T47D (cell line): ENCODE measurements around the gene CHST11.

Source experiments
- DNase-seq, 2 experiments: peaks; one replicate each; pipeline versions ENCODE4 v3.0.0 to v3.0.0-alpha.2; 2011 to 2012; ENCODE audit warnings: low read depth in 1 of 2, low spot score in 1 of 2
- JUND ChIP-seq: IDR thresholded peaks from 2 replicates; pipeline ENCODE4 v1.6.1; 2012; ENCODE audit warnings: low read depth
- in situ Hi-C: cut with HindIII; loops from 2 replicates; pipeline ENCODE4 v1.10.0; 2016; ENCODE audit warnings: low sequenced_read_pairs, low pct_unique_long_range_greater_than_20kb

CHST11 gene

DNA sequence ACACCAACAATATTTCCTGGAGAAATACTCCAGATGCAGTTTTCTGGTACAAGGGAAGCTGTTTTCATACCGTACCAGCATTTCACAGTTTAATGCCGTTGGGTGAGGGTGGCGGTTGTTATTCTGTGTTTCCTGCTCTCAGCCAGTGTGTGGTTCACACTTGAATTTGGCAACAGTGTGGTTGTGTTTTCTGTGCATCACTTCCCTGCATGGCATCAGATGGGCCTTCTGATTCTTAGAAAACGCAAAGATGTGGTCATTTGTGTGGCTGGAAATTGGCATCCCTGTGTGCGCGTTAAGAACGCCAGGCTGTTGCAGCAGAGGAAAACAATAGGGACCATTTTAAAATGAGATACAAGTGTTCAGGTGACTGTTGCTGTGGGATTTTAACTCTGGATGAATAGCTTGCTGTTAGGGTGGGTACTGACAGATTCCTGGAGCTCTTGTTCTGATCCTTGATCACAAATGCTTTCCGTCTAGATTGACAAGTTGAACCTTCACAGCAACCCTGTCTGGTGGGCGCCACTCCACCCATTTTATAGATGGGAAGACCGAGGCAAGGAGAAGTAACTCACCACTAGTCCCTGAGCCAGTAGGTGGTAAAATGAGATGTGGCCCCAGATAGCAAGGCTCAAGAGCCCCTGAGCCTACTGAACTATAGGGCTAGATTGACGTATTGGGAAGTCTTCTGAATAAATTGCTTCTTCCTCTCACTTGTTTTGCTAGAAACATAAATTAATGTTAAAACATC is 231.2 kb downstream of the CHST11 start:
- in situ Hi-C loops = no loop called here
- no peak for DNase-seq
- no peak for TF ChIP-seq JUND

DNA sequence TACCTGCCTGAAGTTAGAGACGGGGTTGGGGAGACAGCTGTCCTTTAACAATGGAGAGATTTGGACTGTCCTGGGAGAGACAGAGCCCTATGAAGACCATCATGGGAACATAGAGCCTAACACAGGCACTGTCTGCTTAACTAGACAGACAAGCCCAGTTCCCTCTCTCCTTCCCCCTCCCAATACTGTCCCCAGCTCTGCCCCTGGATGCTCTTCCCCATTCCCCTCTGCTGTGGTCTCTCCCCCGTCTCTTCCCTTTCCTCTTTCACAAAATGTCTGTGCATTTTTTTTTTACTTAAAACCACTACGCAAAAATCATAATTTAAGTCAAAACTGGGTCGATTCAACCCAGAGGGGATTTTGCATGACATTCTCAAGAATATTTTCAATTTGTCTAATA is 232.9 kb downstream of the CHST11 start:
- no peak for DNase-seq
- no peak for TF ChIP-seq JUND
- in situ Hi-C loops = no loop called here

DNA sequence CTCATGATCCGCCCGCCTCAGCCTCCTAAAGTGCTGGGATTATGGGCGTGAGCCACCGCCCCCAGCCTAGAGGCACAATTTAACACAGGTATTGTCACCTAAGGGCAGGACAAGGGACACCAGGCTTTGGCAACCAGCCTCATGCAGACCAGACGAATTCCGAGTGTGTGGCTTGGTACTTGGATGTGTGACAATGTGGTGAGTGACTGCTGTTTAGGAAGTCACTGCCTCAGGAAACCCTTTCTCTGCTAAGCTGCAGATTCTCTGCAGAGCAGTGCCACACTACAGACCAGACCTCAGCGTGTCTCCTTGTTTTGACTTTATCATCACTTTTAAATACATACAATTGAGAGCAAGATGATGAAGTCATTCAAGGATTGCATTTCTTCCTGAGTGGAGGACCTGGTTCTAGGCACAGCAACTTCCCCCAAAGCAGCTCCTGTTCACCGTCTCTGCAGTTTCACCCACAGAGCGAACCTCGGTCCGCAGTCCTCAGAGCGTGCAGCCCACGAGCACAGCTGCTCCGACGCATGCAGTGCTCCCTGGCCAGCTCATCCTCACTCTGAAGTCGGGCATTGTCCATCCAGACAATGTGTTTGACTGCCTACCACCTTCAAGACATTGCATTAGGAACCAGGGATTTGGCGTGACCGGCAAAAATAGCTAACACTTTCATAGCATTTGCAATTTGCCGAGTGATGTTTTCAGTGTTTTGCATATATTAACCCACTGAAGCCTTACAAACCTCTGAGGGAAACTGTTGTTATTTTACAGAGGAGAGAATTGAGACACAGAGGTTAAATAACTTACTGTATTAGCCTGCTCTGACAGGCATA is 235.2 kb downstream of the CHST11 start:
- in situ Hi-C loops = no loop called here
- no peak for TF ChIP-seq JUND

GRCh38 chr12:104692557-104693218 is 235.9 kb downstream of the CHST11 start:
- DNase-seq = no peak
- TF ChIP-seq JUND = no peak
- in situ Hi-C loops = no loop called here

More for the DNA sequence above, 235.2 kb downstream of the CHST11 start:
- no peak for DNase-seq

DNA sequence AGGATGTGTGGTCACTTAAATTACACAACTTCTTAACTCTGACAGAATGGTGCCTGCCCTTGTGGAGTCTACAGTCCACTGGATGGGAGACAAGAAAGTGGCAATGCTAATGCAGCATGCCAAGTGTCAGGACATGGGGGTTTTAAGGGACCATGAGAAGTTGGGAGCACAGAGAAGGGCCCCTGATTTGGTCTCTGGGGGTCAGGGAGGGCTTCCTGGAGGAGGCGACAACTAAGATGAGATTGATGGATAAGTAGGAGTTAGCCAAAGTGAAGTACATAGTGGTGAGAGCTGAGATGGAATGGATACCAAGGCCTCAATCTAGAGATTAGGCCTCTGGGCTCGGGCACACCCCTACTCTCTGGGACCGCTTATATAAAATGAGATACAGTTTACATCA is 236.7 kb downstream of the CHST11 start:
- no peak for DNase-seq
- in situ Hi-C loops = no loop called here
- TF ChIP-seq JUND = no peak

- no peak for DNase-seq
- TF ChIP-seq JUND = no peak
- in situ Hi-C loops = no loop called here
Measured at GRCh38 chr12:104694161-104694560, 237.4 kb downstream of the CHST11 start.

- DNase-seq = no peak
- in situ Hi-C loops = no loop called here
- no peak for TF ChIP-seq JUND
Measured at GRCh38 chr12:104694711-104695110, 238.0 kb downstream of the CHST11 start.

GRCh38 chr12:104695453-104696148 is 238.9 kb downstream of the CHST11 start:
- in situ Hi-C loops = no loop called here
- no peak for TF ChIP-seq JUND
- DNase-seq = no peak

DNA sequence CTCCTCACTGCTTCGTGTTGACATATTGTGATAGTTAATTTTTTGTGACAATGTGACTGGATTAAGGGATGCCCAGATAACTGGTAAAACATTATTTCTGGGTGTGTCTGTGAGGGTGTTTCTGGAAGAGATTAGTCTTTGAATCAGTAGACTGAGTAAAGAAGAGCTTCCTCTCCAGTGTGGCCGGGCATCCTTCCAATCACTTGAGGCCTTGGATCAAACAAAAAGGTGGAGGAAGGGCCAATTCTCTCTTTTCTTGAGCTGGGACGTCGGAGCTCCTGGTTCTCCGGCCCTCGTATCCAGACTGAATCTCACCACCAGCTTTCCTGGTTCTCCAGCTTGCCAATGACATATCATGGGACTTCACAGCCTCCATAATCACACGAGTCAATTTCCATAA is 240.4 kb downstream of the CHST11 start:
- no peak for DNase-seq
- in situ Hi-C loops = no loop called here
- no peak for TF ChIP-seq JUND

- in situ Hi-C loops = no loop called here
- no peak for TF ChIP-seq JUND
- no peak for DNase-seq
Measured at GRCh38 chr12:104698871-104699270, 242.1 kb downstream of the CHST11 start.

DNA sequence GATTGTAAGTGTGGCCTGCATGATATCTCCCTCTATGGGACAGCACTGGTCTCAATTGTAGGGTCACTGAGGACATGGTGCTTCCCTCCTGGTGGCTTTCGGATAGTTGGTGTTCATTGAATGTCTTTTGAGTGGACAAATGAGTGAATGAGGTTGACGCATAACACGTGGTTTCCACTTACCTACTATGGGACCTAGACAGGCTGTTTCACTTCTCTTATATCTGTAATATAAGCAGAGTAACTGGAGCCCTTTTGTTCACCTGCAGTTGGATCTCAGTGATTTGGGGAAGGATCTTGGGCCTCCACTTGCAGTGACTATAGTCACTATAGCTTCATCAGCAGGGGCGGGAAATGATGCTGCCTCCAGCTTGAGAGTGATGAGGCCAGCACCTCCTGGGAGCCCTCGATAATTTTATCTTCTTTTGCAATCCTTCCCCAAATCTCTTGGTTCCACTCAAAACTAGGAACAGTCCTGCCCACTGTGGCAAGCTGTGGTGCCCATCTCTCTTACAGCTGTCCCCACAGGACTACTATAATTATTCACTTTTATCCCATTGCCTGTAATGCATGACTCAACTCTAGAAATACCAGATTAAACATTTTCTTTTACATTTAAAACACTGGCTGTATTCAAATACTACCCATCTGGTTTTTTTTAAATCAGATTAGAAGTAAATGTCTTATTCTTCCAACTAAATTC is 242.9 kb downstream of the CHST11 start:
- no peak for DNase-seq
- no peak for TF ChIP-seq JUND
- in situ Hi-C loops = no loop called here

GRCh38 chr12:104700324-104700723 is 243.6 kb downstream of the CHST11 start:
- in situ Hi-C loops = no loop called here
- no peak for TF ChIP-seq JUND
- DNase-seq = no peak
